D721Med (cell line): ENCODE results near the gene TMEM161A.
"Not testable (repeated sequence)": the region's sequence is repeated elsewhere in the genome, so short reads cannot be mapped to it uniquely, and the experiment has no call there.

Experiments
- DNase-seq: peaks from one replicate; pipeline ENCODE4 v3.0.0; 2011; ENCODE audit warnings: low spot score; ENCODE audit not compliant: insufficient read length
- FAIRE-seq: peaks from 2 replicates; lab custom pipeline; 2011; peaks lifted over from hg19 to GRCh38; lab: Jason Lieb, UNC
- TF ChIP-seq, protein P1 (sequence below): IDR thresholded peaks from 2 replicates; pipeline ENCODE4 v1.5.1; 2012; ENCODE audit warnings: mild to moderate bottlenecking, control low read depth; ENCODE audit not compliant: insufficient read depth; ENCODE audit errors: missing control alignments

Gene TMEM161A

DNA sequence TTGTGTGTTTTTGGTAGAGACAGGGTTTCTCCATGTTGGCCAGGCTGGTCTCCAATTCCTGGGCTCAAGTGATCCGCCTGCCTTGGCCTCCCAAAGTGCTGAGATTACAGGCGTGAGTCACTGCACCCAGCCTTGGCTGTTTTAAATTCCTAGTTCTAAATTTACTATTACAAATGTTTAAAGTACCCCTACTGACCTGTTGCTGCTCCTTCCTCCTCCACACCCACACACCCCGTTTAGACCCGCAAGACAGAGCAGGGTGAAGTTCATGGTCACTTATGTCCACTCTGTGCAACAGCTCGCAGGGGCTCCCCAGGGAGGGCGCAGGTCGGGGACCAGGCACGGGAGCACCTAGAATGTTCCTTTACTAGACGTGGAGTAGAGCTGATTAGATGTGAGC lies 28.7 kb downstream of the TMEM161A start:
- FAIRE-seq (no peak), DNase-seq (no peak)
- TF ChIP-seq, protein P1, sequence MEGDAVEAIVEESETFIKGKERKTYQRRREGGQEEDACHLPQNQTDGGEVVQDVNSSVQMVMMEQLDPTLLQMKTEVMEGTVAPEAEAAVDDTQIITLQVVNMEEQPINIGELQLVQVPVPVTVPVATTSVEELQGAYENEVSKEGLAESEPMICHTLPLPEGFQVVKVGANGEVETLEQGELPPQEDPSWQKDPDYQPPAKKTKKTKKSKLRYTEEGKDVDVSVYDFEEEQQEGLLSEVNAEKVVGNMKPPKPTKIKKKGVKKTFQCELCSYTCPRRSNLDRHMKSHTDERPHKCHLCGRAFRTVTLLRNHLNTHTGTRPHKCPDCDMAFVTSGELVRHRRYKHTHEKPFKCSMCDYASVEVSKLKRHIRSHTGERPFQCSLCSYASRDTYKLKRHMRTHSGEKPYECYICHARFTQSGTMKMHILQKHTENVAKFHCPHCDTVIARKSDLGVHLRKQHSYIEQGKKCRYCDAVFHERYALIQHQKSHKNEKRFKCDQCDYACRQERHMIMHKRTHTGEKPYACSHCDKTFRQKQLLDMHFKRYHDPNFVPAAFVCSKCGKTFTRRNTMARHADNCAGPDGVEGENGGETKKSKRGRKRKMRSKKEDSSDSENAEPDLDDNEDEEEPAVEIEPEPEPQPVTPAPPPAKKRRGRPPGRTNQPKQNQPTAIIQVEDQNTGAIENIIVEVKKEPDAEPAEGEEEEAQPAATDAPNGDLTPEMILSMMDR: no peak

DNA sequence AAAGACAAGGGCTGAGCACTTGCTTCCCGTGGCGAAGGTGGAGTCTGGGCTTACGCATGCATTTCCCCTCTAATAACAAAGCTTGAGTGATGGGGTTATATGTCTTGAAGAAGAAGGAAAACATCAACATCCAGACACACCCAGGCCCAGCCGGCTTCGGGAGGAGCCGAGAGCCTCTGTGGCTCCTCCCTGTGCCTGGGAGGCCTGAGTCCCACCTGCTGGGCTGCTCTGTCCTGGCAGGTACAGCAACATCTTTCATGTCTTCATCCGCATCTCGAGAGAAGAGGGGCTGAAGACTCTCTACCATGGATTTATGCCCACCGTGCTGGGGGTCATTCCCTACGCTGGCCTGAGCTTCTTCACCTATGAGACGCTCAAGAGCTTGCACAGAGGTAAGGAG lies 30.6 kb downstream of the TMEM161A start:
- FAIRE-seq: no peak
- no peak for DNase-seq
- TF ChIP-seq, protein P1: no peak

GRCh38 chr19:19106938-19107337 lies 31.3 kb downstream of the TMEM161A start:
- DNase-seq, FAIRE-seq: not testable (repeated sequence)

DNA sequence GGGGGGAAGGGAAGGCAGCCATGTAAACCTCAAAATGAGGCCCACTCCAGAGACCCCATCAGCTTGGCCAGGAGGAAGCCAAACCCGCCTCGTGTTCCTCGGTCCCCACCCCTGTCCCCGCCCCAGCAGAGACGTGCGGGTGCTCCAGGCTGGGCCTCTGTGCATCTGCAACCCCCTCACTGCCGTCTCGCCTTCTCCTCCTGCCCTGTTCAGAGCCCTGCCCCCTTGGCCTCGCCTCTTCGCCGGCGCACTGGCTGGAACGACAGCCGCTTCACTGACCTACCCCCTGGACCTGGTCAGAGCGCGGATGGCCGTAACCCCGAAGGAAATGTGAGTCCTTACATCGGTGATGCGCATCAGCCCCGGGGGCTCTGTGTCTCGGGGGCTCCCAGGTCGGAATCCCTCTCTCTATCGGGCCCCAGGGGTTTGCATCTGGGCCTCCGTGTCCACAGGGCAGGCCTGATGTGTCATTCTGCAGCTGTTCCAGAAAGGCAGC lies 32.2 kb downstream of the TMEM161A start:
- DNase-seq: no peak
- FAIRE-seq: no peak
- TF ChIP-seq, protein P1: no peak

GRCh38 chr19:19105365-19106055 lies 32.8 kb downstream of the TMEM161A start:
- FAIRE-seq (no peak), DNase-seq (no peak)
- TF ChIP-seq, protein P1: no peak

- FAIRE-seq (no peak), DNase-seq (no peak)
- TF ChIP-seq, protein P1: no peak
Measured at GRCh38 chr19:19103167-19103566, 35.1 kb downstream of the TMEM161A start.

GRCh38 chr19:19102566-19102965 lies 35.7 kb downstream of the TMEM161A start:
- not testable (repeated sequence) for FAIRE-seq, DNase-seq

DNA sequence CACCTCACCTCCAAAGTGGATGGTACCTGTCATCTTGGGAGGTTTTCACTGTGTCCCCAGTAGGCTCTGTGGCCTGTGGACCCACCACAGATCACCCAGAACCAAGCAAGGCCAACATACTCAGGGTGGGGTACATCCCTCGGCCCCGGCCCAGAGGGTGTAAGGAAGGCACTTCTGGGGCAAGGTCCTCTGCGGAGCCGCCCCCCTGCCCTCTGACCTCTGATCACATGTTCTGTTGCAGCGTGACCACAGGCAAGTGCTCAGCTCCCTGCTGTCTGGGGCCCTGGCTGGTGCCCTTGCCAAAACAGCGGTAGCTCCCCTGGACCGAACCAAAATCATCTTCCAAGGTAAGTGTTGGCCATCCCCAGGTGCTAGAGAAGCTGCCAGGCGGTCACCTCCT lies 36.7 kb downstream of the TMEM161A start:
- no peak for FAIRE-seq
- no peak for DNase-seq
- TF ChIP-seq, protein P1: no peak
